Skeletal muscle satellite cell (primary cell): Measurements from ENCODE around the gene OR14J1. TPM values are rescaled to one million over a fixed set of nuclear protein-coding genes. Genes with fewer than 3 reads are reported as not detected.
"Not testable (repeated sequence)": the region's sequence is repeated elsewhere in the genome, so short reads cannot be mapped to it uniquely, and the experiment has no call there.

Experiments
- H3K27me3 ChIP-seq: 2 replicates; pipeline ENCODE4 v1.7.0; 2013; ENCODE audit warnings: low read length; ENCODE audit not compliant: control insufficient read depth, insufficient read depth
- H3K36me3 ChIP-seq: 2 replicates; pipeline ENCODE4 v1.7.0; 2013; ENCODE audit warnings: mild to moderate bottlenecking, control low read depth, low read length; ENCODE audit not compliant: insufficient read depth
- H3K4me1 ChIP-seq: 2 replicates; pipeline ENCODE4 v1.7.0; 2013; ENCODE audit warnings: low read length; ENCODE audit not compliant: control insufficient read depth, insufficient read depth
- H3K4me2 ChIP-seq: 2 replicates; pipeline ENCODE4 v1.7.0; 2013; ENCODE audit warnings: mild to moderate bottlenecking, low read length
- H3K4me3 ChIP-seq: 2 replicates; pipeline ENCODE4 v1.7.0; 2013; ENCODE audit warnings: low read length
- H3K9ac ChIP-seq: 2 replicates; pipeline ENCODE4 v1.7.0; 2013; ENCODE audit warnings: mild to moderate bottlenecking, low read depth, low read length, moderate library complexity
- H3K9me3 ChIP-seq: replicated peaks from 2 replicates; pipeline ENCODE4 v1.7.0; 2013; ENCODE audit warnings: mild to moderate bottlenecking, control low read depth, low read length
- total RNA-seq: library from RNA; depleted of rRNA; stranded (reverse); fragments of >200 nt; gene quantifications from 2 replicates; pipeline ENCODE4 v1.2.3, GENCODE V29; 2012; rRNA removed

OR14J1 gene
- 0.25 TPM in 1 of 2 replicates, not detected in the other for total RNA-seq

- Histone ChIP-seq H3K9me3 (no peaks in the 10 kb centered on the region), H3K9ac (no peak within 1 kb of the TSS), H3K36me3 (no peaks in the 10 kb centered on the region), H3K4me1 (no peaks in the 10 kb centered on the region), H3K27me3 (no peaks in the 10 kb centered on the region), H3K4me2 (no peak within 1 kb of the TSS), H3K4me3 (no peak within 1 kb of the TSS)
Observed at GRCh38 chr6:29301316-29301715, at the start of gene OR14J1. OR14J1 (plus strand) TSS chr6:29301701; CDS start chr6:29306690, 4,989 bp downstream.

GRCh38 chr6:29251736-29252135 is 49.8 kb upstream of the OR14J1 start:
- no peaks in the 10 kb centered on the region for H3K27me3 ChIP-seq
- peaks cover 3% of the 10 kb centered on the region for H3K9me3 ChIP-seq
- no peak overlapping the region for H3K4me2 ChIP-seq
- no peaks in the 10 kb centered on the region for H3K4me1 ChIP-seq
- H3K4me3 ChIP-seq: no peak overlapping the region
- no peaks in the 10 kb centered on the region for H3K36me3 ChIP-seq
- H3K9ac ChIP-seq: no peak overlapping the region

- no peaks in the 10 kb centered on the region for H3K27me3 ChIP-seq
- no peaks in the 10 kb centered on the region for H3K36me3 ChIP-seq
- peaks cover 5% of the 10 kb centered on the region for H3K9me3 ChIP-seq
- H3K4me1 ChIP-seq: no peaks in the 10 kb centered on the region
- H3K4me2 ChIP-seq: no peak overlapping the region
- no peak overlapping the region for H3K9ac ChIP-seq
- no peak overlapping the region for H3K4me3 ChIP-seq
Observed at GRCh38 chr6:29255530-29255929, 46.0 kb upstream of the OR14J1 start.

GRCh38 chr6:29259721-29260120 is 41.8 kb upstream of the OR14J1 start:
- Histone ChIP-seq H3K4me3 (no peak overlapping the region), H3K4me1 (no peaks in the 10 kb centered on the region), H3K9me3 (peaks cover 5% of the 10 kb centered on the region), H3K27me3 (no peaks in the 10 kb centered on the region), H3K4me2 (no peak overlapping the region), H3K36me3 (no peaks in the 10 kb centered on the region), H3K9ac (no peak overlapping the region)

GRCh38 chr6:29263001-29263400 is 38.5 kb upstream of the OR14J1 start:
- Histone ChIP-seq H3K36me3 (no peaks in the 10 kb centered on the region), H3K9ac (no peak overlapping the region), H3K4me3 (no peak overlapping the region), H3K27me3 (no peaks in the 10 kb centered on the region), H3K4me2 (no peak overlapping the region), H3K4me1 (no peaks in the 10 kb centered on the region), H3K9me3 (no peaks in the 10 kb centered on the region)

GRCh38 chr6:29294499-29294914 is 7.0 kb upstream of the OR14J1 start:
- Histone ChIP-seq H3K27me3 (no peaks in the 10 kb centered on the region), H3K9me3 (no peaks in the 10 kb centered on the region), H3K4me1 (no peaks in the 10 kb centered on the region)

GRCh38 chr6:29295181-29295585 is 6.3 kb upstream of the OR14J1 start:
- Histone ChIP-seq H3K9me3 (no peaks in the 10 kb centered on the region), H3K27me3 (no peaks in the 10 kb centered on the region), H3K4me1 (no peaks in the 10 kb centered on the region), H3K4me3 (no peak overlapping the region), H3K36me3 (no peaks in the 10 kb centered on the region), H3K9ac (no peak overlapping the region), H3K4me2 (no peak overlapping the region)

More at GRCh38 chr6:29294499-29294914, 7.0 kb upstream of the OR14J1 start:
- no peaks in the 10 kb centered on the region for H3K36me3 ChIP-seq
- H3K4me2 ChIP-seq: no peak overlapping the region
- H3K9ac ChIP-seq: no peak overlapping the region
- no peak overlapping the region for H3K4me3 ChIP-seq

- Histone ChIP-seq H3K36me3 (no peaks in the 10 kb centered on the region), H3K4me1 (no peaks in the 10 kb centered on the region), H3K9me3 (no peaks in the 10 kb centered on the region)
Observed at GRCh38 chr6:29295623-29296022, 5.9 kb upstream of the OR14J1 start.

GRCh38 chr6:29319931-29320330 is 18.4 kb downstream of the OR14J1 start:
- Histone ChIP-seq H3K9me3 (no peaks in the 10 kb centered on the region), H3K4me1 (no peaks in the 10 kb centered on the region), H3K27me3 (no peaks in the 10 kb centered on the region), H3K4me2 (no peak overlapping the region), H3K4me3 (no peak overlapping the region), H3K36me3 (no peaks in the 10 kb centered on the region), H3K9ac (no peak overlapping the region)

More at GRCh38 chr6:29295623-29296022, 5.9 kb upstream of the OR14J1 start:
- no peak overlapping the region for H3K4me3 ChIP-seq
- H3K4me2 ChIP-seq: no peak overlapping the region
- no peak overlapping the region for H3K9ac ChIP-seq
- H3K27me3 ChIP-seq: no peaks in the 10 kb centered on the region

- not testable (repeated sequence) for H3K4me1 ChIP-seq, H3K36me3 ChIP-seq, H3K9me3 ChIP-seq, H3K9ac ChIP-seq, H3K4me2 ChIP-seq, H3K27me3 ChIP-seq, H3K4me3 ChIP-seq
Observed at GRCh38 chr6:29323332-29323731, 21.8 kb downstream of the OR14J1 start.

GRCh38 chr6:29325777-29326176 is 24.3 kb downstream of the OR14J1 start:
- Histone ChIP-seq H3K4me3 (no peak overlapping the region), H3K4me1 (no peaks in the 10 kb centered on the region), H3K9me3 (no peaks in the 10 kb centered on the region), H3K9ac (no peak overlapping the region), H3K36me3 (no peaks in the 10 kb centered on the region), H3K4me2 (no peak overlapping the region), H3K27me3 (no peaks in the 10 kb centered on the region)

- H3K27me3 ChIP-seq: no peaks in the 10 kb centered on the region
- no peaks in the 10 kb centered on the region for H3K9me3 ChIP-seq
- no peaks in the 10 kb centered on the region for H3K4me1 ChIP-seq
- no peak overlapping the region for H3K9ac ChIP-seq
- H3K4me3 ChIP-seq: no peak overlapping the region
- H3K4me2 ChIP-seq: no peak overlapping the region
- H3K36me3 ChIP-seq: no peaks in the 10 kb centered on the region
Observed at GRCh38 chr6:29332676-29333075, 31.2 kb downstream of the OR14J1 start.
